Fibroblast of pulmonary artery (primary cell): ENCODE results near the gene RBM20.
A peak's percentile ranks its signal among the peaks of the same experiment; 100 is the strongest.

ENCODE experiments used
- DNase-seq: peaks from one replicate; pipeline ENCODE4 v3.0.0-alpha.2; 2010; ENCODE audit warnings: low read depth
- H3K4me3 ChIP-seq: replicated peaks from 2 replicates; pipeline ENCODE4 v1.5.1; 2011; ENCODE audit warnings: low read depth, mild to moderate bottlenecking, control low read depth, low read length, moderate library complexity
- CTCF ChIP-seq: IDR thresholded peaks from 2 replicates; pipeline ENCODE4 v1.5.1; 2011; ENCODE audit warnings: mild to moderate bottlenecking, control low read depth, low read length, inconsistent platforms; ENCODE audit errors: missing control alignments

The RBM20 gene

GRCh38 chr10:110643653-110644597 is at the start of gene RBM20:
Gene RBM20 (plus strand): TSS chr10:110644336. CDS start chr10:110644455, 119 bp downstream.
- DNase-seq, result peak; percentile 15
- peak within 1 kb of the TSS; percentile 40 for H3K4me3 ChIP-seq
- TF ChIP-seq CTCF, result no peak

GRCh38 chr10:110597476-110597875 is 46.7 kb upstream of the RBM20 start:
- TF ChIP-seq CTCF, result no peak
- no peak overlapping the region for H3K4me3 ChIP-seq
- DNase-seq, result peak; percentile 10

- TF ChIP-seq CTCF, result peak; percentile 66
- peak; percentile 80 for DNase-seq
- H3K4me3 ChIP-seq, result no peak overlapping the region
Measured at GRCh38 chr10:110600487-110601101, 43.5 kb upstream of the RBM20 start.

GRCh38 chr10:110601581-110601980 is 42.6 kb upstream of the RBM20 start:
- no peak for TF ChIP-seq CTCF
- no peak overlapping the region for H3K4me3 ChIP-seq
- no peak for DNase-seq

GRCh38 chr10:110608087-110608486 is 36.0 kb upstream of the RBM20 start:
- TF ChIP-seq CTCF, result no peak
- H3K4me3 ChIP-seq, result no peak overlapping the region
- DNase-seq, result no peak

- TF ChIP-seq CTCF, result no peak
Measured at GRCh38 chr10:110609605-110610004, 34.5 kb upstream of the RBM20 start.

More at GRCh38 chr10:110609605-110610004, 34.5 kb upstream of the RBM20 start:
- H3K4me3 ChIP-seq, result no peak overlapping the region
- DNase-seq, result no peak
